Amniotic epithelial cell (primary cell): ENCODE measurements around the gene PRDM2.

Source experiments
- DNase-seq: peaks from one replicate; pipeline ENCODE4 v3.0.0-alpha.2; 2010; ENCODE audit warnings: low read depth

PRDM2 gene

DNA sequence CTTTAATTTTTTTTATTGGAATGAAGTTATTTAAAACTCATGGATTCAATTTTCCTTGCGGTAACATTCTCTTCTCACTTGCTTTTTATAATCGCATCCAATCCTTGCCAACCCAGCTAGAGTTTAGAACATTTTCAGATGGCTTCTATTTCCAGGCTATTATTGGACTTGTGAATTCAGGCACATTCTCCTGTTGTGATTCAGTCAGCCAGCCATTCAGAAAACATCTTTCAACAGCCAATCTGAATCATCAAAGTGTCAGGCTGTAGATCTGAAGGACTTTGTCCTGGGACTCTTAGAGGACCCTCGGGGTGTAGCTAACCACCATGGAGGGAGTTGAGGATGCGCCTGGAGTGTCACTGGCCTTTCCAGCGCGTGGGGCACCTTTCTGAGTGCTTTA lies 92.4 kb downstream of the PRDM2 start:
- DNase-seq, result no peak

- DNase-seq, result no peak
These were observed 93.2 kb downstream of the PRDM2 start for GRCh38 chr1:13793088-13793730.

DNA sequence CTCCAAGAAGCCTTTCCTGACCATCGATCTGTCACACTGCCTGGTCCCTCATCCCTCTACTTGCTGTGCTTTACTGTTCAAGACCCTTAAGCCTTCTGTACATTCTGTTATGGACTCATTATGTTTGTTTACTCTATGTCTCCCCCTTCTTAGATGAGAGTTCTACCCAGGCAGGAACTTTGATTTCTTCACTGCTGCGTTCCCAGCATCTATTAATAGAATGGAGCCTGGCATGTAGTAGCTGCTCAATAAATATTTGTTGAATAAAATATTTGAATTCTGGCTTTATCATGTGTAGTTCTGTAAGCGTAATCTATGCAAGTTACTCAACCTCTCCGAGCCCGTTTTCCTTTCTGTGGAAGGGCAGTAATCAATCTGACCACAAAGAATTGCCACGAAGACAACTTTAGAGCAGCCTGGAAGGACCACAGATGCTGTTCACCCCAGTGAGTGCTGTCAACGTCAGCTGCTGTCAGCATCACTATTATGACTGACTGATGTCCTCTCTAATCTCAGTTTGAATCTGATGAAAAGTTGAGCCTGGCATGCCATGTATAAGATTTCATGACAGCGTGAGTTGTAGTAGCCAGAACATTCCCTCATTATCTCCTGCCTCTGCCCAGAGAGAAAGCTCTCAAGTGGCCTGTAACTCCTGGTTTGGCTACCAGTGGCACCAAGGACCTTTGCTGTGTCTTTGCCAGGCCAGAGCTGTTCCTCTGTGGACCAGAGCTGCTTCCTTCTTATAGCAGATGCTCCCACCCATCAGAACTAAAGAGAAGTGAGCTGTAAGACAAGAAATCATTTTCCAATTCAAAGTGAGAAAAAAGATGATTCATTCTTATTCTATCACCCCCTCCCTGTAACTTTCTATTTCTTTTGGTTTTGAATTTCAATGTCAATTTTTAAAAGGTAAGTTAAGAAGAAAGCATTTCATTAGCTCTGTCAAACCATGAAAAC lies 94.5 kb downstream of the PRDM2 start:
- no peak for DNase-seq

DNA sequence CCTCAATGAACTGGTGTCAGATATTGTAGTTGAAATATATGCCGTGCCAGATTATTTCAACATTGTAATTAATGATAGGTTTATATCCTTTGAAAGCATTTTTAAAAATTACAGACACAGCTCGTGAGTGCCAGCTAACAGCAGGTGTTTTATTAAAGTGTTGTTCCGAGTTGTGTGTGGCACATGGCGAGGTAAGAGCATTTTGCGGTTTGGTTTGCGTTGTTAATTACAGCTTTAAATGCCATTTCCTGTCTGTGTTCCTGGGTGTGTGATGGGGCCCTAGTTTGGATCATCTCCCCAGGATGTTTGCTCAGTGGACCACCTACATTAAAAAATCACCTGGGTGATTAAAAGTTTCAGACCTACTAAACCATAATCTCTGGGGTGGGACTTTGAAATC lies 97.4 kb downstream of the PRDM2 start:
- no peak for DNase-seq

DNA sequence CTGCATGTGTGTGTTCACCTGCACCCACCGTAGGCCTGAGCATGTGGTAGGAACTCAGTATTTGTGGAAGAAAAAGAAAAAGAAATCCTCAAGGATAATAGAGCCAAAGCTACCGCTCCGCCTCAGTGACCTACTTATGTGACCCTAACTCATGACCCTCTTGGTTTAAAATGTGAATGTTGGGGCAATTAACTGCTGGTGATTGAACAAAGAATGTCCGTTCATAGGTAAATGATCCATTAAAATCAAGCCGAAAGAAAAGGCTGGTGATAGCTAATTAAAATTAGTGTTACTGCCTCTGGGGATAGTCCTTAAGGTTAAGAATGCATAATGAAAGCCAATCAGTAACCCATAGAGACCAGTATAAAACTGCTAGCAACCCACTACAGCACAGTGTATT lies 98.1 kb downstream of the PRDM2 start:
- DNase-seq, result no peak

DNA sequence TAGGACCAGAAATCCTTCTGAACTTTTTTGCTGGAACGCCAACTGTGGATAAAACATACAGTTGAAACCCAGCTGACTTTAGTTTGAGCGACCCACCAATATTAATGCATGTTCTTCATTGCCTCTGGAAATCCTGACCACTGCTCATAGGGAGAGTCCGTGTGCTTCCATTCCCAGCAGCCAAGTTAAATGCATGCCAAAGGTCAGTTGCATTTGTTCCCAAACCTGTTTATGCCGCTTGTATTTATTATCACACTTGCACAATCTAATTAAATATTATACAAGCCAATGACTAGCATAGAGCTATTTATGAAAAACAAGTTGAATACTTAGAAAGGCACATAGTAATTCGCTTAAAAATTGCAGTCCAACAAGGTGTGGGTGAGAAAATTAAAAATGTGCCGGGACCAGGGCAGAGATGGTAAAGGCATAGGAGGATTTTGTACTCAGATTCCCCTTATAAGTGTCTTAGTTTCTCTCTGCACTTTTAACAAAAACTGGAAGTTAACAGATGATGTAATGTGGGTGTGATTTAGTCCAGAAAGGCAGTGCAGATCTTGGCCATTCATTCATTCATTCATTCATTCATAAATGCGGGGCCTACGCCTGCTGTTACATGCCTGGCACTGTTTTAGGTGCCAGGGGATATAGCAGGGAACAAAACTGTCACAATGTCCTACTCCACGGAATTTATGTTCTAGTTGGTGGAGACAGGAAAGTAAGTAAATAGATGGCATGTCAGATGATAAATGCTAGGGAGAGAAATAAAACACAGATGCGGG lies 99.7 kb downstream of the PRDM2 start:
- DNase-seq, result no peak

- DNase-seq, result no peak
These were observed 101.2 kb downstream of the PRDM2 start for GRCh38 chr1:13801232-13801631.

DNA sequence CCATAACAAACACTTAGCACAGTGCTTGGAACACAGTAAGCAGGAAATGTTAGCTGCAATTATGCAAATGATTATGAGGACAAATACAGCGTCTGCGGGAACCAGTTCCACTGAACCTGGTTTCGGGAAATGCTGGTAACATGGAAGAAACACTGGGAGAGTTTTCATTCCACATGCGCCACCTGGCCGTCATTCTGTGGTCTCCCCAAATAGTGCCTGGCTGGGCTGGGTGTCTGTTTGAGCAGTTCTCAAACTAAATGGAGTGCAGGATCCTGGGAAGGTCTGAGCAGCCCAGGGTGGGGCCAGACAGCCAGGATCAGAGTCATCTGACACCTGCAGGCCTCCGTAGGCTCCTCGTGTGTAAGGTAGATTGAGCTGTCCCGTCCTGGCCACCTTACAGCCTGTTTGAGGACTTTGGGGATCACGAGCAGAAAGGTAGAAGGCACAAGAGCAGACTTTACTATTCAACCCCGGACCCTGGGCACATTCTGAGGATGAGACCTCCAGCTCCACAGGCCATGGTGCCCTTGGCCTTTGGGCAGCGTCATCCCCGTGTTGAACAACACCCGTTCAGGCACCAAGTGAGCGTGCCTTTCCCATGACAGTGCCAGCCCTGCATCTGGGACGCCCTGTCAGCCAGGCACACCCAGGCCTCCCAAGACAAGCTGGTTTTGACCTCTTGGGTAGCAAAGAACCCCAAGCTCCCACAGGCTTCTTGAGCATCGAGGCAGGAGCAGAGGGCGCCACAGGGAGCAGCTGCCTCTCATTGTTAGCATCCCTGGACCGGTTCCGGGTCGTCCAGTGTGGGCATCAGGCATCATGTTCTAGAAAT lies 101.9 kb downstream of the PRDM2 start:
- no peak for DNase-seq

DNA sequence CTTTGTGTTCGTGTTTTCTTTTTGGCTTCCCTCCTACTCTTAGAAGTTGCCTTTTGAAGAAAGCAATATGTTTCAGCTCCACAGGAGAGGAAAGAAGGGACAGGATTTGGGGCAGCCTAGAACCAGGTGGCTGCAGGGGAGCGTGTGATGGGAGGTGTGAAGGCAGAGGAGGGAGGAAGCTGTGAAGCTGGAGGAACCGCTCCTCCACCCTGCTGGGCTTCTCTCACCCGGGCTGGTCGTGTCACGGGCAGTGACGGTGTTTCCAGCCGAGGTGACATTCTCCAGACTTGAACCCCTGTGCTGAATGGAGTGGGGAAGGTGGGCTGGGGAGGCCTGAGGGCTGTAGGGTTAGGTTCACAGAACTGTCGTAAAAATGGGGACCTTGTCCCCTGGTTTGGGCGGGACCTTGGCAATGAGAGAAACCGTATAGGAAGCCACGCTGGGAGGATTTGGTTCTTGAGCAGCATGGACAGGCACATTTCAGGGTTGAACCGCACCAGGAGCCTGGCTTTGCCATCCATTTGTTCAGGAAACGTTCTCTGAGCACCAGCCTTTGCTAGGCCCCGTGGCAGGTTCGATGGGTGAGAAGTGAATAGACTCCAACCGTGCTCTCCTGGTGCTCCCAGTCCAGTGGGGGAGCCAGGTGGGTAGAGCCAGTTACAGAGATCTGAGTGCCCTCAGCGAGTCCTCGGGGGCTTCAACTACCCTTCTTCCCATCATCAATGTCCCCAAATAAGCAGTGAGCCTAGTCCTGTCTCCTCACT lies 103.0 kb downstream of the PRDM2 start:
- DNase-seq, result no peak

DNA sequence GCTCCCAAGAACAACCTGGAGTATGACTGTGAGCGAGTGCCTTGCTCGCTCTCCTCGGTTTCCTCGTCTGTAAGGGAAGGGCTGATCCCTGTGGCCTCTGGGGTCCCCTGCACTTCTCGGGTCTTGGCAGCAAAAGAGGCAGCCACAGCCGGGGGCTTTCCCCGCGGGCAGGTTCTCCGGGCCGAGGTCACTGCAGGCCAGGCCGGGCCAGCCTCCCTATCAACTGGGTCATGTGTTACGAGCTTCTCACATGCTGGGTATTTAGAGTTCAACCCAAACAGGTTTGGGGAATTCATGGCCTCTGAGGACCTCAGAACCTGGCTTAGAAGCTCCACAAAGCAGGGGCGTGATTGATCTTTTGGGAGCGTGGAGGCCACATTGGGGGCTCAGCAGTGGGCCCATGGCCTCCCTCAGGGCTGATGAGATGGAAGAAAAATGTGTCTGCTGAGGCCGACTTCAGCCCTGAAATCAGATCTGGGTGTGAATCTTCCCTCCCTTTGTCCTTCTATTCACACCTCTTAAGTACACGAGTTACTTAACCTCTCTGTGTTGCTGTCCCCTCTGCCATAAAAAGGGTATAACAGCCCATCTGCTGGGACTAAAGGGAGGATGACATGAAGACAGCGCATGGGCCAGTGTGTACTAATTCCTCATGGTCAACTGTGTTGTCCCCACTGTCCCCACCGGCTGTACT lies 103.7 kb downstream of the PRDM2 start:
- no peak for DNase-seq

DNA sequence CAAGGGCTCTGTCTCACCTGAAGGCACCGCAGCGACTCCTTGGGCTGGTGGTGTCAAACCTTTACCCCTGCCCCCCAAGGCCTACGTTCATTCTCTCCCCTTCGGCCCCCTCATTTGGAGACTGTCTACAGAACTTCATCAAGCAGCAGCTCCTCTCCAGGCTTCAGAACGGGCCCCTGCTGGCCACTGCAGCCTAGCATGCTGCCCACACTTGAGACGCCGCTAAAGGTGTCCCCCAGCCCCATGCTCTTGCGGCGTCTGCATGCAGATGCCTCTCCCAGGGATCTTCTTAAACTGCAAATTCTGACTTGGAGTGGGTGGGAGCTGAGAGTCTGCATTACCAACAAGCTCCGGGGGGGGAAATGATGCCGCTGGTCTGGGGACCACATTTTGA lies 104.2 kb downstream of the PRDM2 start:
- DNase-seq, result no peak

GRCh38 chr1:13805431-13805830 lies 105.4 kb downstream of the PRDM2 start:
- DNase-seq, result no peak

DNA sequence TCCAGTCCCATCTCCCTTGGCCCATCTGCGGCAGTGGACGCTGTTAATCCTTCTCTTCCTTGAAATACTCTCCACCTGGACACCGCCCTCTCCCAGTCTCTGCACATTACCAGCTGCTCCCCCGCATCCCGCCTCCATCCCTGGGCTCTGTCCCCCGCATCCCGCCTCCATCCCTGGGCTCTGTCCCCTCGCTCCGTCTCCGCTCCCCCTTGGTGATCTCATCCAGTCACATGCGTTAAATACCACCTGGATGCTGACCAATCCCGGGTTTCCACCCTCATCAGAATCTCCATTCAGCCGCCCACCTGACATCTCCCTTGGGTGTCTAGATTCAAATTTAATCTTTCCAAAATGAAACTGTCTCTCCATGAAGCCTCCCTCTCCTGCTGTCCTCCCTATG lies 106.1 kb downstream of the PRDM2 start:
- no peak for DNase-seq

DNA sequence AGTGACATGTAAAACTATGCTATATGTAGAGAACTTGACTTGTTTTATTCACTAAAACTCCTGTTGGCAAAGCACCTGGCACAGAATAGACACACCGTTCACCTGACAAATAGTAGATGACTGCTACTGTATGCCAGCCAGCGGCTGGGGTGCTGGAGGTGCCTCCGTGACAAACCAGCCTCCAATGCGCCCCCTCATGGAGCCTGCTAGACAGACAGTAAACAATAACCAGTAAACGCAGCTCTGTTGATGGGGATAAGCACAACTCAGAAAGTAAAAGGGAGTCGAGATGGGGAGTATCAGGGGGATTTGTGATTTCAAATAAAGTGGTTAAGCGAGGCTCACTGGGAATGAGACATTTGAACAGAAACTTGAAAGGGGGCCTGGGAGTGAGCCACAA lies 107.2 kb downstream of the PRDM2 start:
- DNase-seq, result peak; percentile 28

DNA sequence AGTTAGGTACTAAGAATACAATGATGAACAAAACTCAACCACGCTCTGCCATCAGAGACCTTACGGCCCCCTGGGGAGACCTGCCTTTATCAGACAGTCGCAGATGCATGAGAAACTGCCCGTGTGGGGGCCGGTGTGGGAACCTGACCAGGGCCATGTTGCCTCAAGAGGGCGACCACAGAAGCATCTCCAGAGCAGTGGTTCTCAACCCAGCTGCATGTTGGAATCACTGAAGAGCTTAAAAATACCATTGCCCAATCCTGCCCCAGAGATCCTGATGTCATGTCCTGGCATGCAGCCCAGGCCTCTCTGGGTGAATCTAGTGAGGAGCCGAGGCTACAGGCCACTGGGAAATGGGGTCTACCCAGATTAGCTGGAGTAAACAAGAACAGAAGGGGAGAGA lies 108.7 kb downstream of the PRDM2 start:
- peak; percentile 67 for DNase-seq

GRCh38 chr1:13809461-13810159 lies 109.6 kb downstream of the PRDM2 start:
- DNase-seq, result no peak

DNA sequence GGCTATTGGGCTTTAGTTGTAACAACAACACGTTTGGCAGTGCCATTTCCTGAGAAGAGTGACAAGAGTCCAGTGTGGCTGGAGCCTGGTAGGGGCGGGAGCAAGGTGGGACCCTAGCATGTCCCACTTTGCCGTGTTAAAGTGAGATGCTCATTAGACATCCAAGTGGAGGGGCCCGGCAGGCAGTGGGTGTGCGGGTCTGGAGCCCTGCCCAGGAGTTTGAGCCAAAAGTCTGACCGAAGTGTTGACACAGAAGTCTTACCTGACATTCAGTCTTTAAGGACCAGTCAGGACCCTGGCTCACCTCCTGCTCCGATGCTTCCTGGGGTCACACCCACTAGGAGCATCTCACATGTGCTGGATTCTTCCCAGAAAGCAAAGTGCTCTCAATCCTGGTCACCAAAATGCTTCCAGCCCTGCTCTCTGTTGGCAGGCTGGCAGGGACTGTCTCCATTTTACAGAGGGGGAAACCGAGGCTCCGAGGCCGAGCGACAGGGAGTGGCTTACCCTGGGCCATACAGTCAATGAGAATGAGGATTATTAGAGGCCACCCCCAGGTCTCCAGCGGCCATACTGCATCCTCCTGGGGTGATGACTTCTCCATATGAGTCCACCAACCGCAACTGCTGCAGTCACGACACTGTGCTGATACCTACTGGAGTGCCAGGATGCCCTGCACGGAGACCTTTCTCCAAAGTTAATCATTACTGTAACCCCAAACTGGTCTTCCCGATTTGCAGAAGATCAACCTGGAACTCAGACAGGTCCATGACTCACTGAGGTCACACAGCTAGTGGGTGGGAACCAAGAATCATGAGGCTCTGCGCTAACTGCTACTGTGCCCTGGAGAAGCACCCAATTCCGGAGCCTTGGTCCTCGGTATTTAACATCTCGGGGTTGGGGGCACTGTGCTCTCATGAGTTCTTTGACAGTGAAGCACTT lies 112.7 kb downstream of the PRDM2 start:
- peak; percentile 8 for DNase-seq

GRCh38 chr1:13813398-13814012 lies 113.5 kb downstream of the PRDM2 start:
- peak; percentile 29 for DNase-seq
